K562 (cell line): ENCODE results near the gene DRD2. TPM values are rescaled to one million over a fixed set of nuclear protein-coding genes. Genes with fewer than 3 reads are reported as not detected.

ENCODE experiments used
- ATAC-seq: fragments of 200-7000 bp; cut with Tn5 transposase; 3 replicates; pipeline ENCODE4 v1.9.1; 2020; ENCODE audit warnings: moderate library complexity
- BruUV-seq: library from RNA; stranded (reverse); fragments of 400-500 nt; replicated peaks from 2 replicates; lab custom pipeline; 2021; lab: Mats Ljungman, UMichigan
- CTCF ChIA-PET: fragments of 300-600 bp; formaldehyde crosslinking; extraction: SDS; loops from one replicate; lab custom pipeline; 2021; ENCODE audit warnings: low intra/inter-chr PET ratio; lab: Yijun Ruan, JAX
- POLR2A ChIA-PET: fragments of 300-600, 350-650 bp; sonication (Branson Sonifier 250); formaldehyde crosslinking; extraction: SDS; loops from one replicate; lab custom pipeline; 2021; ENCODE audit warnings: antibody characterized with exemption, inconsistent platforms; lab: Yijun Ruan, JAX
- DNase-seq, 4 experiments: peaks; one replicate each; pipeline versions ENCODE4 v3.0.0 to v3.0.0-alpha.2; 2011 to 2018; ENCODE audit warnings: low spot score in 3 of 4, mixed read lengths in 3 of 4; ENCODE audit errors: extremely low read depth in 1 of 4
- FAIRE-seq: peaks from 2 replicates; lab custom pipeline; 2011; peaks lifted over from hg19 to GRCh38; lab: Jason Lieb, UNC
- H2AFZ ChIP-seq: 2 replicates; pipeline ENCODE4 v1.6.0; 2011; ENCODE audit warnings: low read depth, low read length, control low read depth, inconsistent platforms
- H3K27ac ChIP-seq: fragments of 200-600 bp; 3 replicates; pipeline ENCODE4 v1.8.0; 2011; ENCODE audit warnings: low read depth, mild to moderate bottlenecking, control low read depth, inconsistent platforms, low read length, moderate library complexity, mixed read lengths; ENCODE audit errors: extremely low read depth
- H3K27me3 ChIP-seq, 2 experiments: fragments of 300-600 bp in 1 of 2; 2 replicates in 1 of 2; 3 replicates in 1 of 2; pipeline versions ENCODE4 v1.6.0 to v1.8.0; 2011; ENCODE audit warnings: inconsistent platforms in 2 of 2, low read length in 2 of 2, mild to moderate bottlenecking in 1 of 2, mixed read lengths in 1 of 2, moderate library complexity in 1 of 2; ENCODE audit not compliant: control insufficient read depth in 2 of 2, insufficient read depth in 2 of 2
- H3K36me3 ChIP-seq: fragments of 300-600 bp; 3 replicates; pipeline ENCODE4 v1.8.0; 2011; ENCODE audit warnings: mild to moderate bottlenecking, low read length, inconsistent platforms; ENCODE audit not compliant: control insufficient read depth, insufficient read depth
- H3K4me1 ChIP-seq, 2 experiments: fragments of 200-600 bp in 1 of 2; replicated peaks in 1 of 2; 2 replicates in 1 of 2; 3 replicates in 1 of 2; pipeline versions ENCODE4 v1.5.1 to v1.8.0; 2011; ENCODE audit warnings: inconsistent platforms in 2 of 2, low read length in 2 of 2, mild to moderate bottlenecking in 1 of 2, mixed read lengths in 1 of 2, moderate library complexity in 1 of 2; ENCODE audit not compliant: control insufficient read depth in 2 of 2, insufficient read depth in 2 of 2
- H3K4me2 ChIP-seq: 2 replicates; pipeline ENCODE4 v1.6.1; 2011; ENCODE audit warnings: low read length, control low read depth, inconsistent platforms, mixed read lengths; ENCODE audit not compliant: insufficient read depth
- H3K4me3 ChIP-seq: fragments of 200-600 bp; sonication (generic), shearing (Covaris generic); 2 replicates; pipeline ENCODE4 v1.5.1; 2016; ENCODE audit warnings: control low read depth, inconsistent platforms
- H3K79me2 ChIP-seq: fragments of 200-600 bp; 3 replicates; pipeline ENCODE4 v1.8.0; 2011; ENCODE audit warnings: low read length, inconsistent platforms; ENCODE audit not compliant: control insufficient read depth, insufficient read depth
- H3K9ac ChIP-seq, 2 experiments: 2 replicates each; pipeline versions ENCODE4 v1.6.0 to v1.6.1; 2011; ENCODE audit warnings: low read depth in 2 of 2, low read length in 2 of 2, control low read depth in 1 of 2, inconsistent platforms in 1 of 2, mild to moderate bottlenecking in 1 of 2, mixed read lengths in 1 of 2; ENCODE audit not compliant: insufficient read depth in 1 of 2
- H3K9me1 ChIP-seq: one replicate; pipeline ENCODE4 v1.6.0; 2011; ENCODE audit warnings: inconsistent platforms, mild to moderate bottlenecking, low read length, moderate library complexity; ENCODE audit not compliant: control insufficient read depth, insufficient read depth
- H3K9me3 ChIP-seq: replicated peaks from 2 replicates; pipeline ENCODE4 v1.5.1; 2011; ENCODE audit warnings: low read depth, low read length, inconsistent platforms; ENCODE audit not compliant: control insufficient read depth, insufficient read depth
- H4K20me1 ChIP-seq: replicated peaks from 2 replicates; pipeline ENCODE4 v1.6.1; 2011; ENCODE audit warnings: low read length, inconsistent platforms, mixed read lengths; ENCODE audit not compliant: control insufficient read depth, insufficient read depth
- ARID3A ChIP-seq: IDR thresholded peaks from 2 replicates; pipeline ENCODE4 v1.6.1; 2012; ENCODE audit warnings: low read depth, low read length, improper control_type of control experiment, borderline replicate concordance
- DLX4 ChIP-seq: fragments of 250-450 bp; sonication (Bioruptor Pico); IDR thresholded peaks from 2 replicates; pipeline ENCODE4 v1.6.1; 2021; ENCODE audit warnings: mild to moderate bottlenecking
- ERF ChIP-seq: fragments of 450-650 bp; formaldehyde crosslinking; IDR thresholded peaks from 2 replicates; pipeline ENCODE4 v1.4.0; 2020; ENCODE audit warnings: mild to moderate bottlenecking, mixed read lengths
- MXI1 ChIP-seq: IDR thresholded peaks from 2 replicates; pipeline ENCODE4 v1.6.1; 2011; ENCODE audit warnings: low read depth, mild to moderate bottlenecking, improper control_type of control experiment, low read length
- NCOA4 ChIP-seq: fragments of 450-650 bp; IDR thresholded peaks from 2 replicates; pipeline ENCODE4 v1.6.1; 2018; ENCODE audit warnings: mild to moderate bottlenecking; ENCODE audit not compliant: partially characterized antibody
- U2AF1 ChIP-seq: fragments of 200-400 bp; formaldehyde crosslinking; optimal IDR thresholded peaks from 2 replicates; pipeline ENCODE3; 2017; ENCODE audit warnings: mild to moderate bottlenecking, low read depth, low read length, moderate library complexity
- ZMIZ1 ChIP-seq, 2 experiments: fragments of 150-350 bp in 1 of 2; IDR thresholded peaks; 2 replicates each; pipeline ENCODE4 v1.6.1; 2012 to 2016; ENCODE audit warnings: low read depth in 2 of 2, low read length in 2 of 2, mild to moderate bottlenecking in 1 of 2, moderate library complexity in 1 of 2
- ZNF253 ChIP-seq: fragments of 250-450 bp; sonication (Bioruptor Pico); conservative IDR thresholded peaks from 2 replicates; pipeline ENCODE4 v1.6.1; 2021; ENCODE audit warnings: mild to moderate bottlenecking
- ZNF609 ChIP-seq: sonication (generic); formaldehyde crosslinking; IDR thresholded peaks from 2 replicates; pipeline ENCODE4 v1.8.1; 2023; ENCODE audit warnings: missing genetic modification reagents, mild to moderate bottlenecking, borderline replicate concordance
- ZNF780A ChIP-seq: fragments of 250-450 bp; sonication (Bioruptor Pico); IDR thresholded peaks from 2 replicates; pipeline ENCODE4 v1.5.0; 2021; ENCODE audit warnings: mild to moderate bottlenecking
- WGBS: fragments of 100-300 bp; shearing (Covaris generic); methylation state at CpG from one replicate; pipeline ENCODE4 v1.1.6; 2016; ENCODE audit warnings: low coverage, mixed read lengths; ENCODE audit not compliant: insufficient coverage; ENCODE audit errors: missing lambda C conversion rate; 5-methylcytosine and 5-hydroxymethylcytosine counted together
- in situ Hi-C: fragments of 300-500 bp; cut with MboI; formaldehyde crosslinking; loops from 4 replicates; pipeline ENCODE4 v1.15.0; 2018; ENCODE audit warnings: inconsistent platforms, mixed read lengths
- intact Hi-C: fragments of 100-400 bp; cut with micrococcal nuclease; formaldehyde crosslinking; loops from 2 replicates; pipeline ENCODE4 v1.14.2; 2022
- polyA plus RNA-seq, 8 experiments: library from polyadenylated mRNA; depleted of rRNA in 4 of 8; stranded (reverse) in 5 of 8; unstranded in 3 of 8; fragments of >200 nt; fragmentation: Nextera tagmentation in 2 of 8; fragmentation: Illumina TruSeq in 1 of 8; extraction: Ambion mirVana in 2 of 8; extraction: Trizol in 1 of 8; gene quantifications; 2 replicates each; pipeline versions ENCODE4 v1.2.1 to v1.2.3, GENCODE V29; 2011 to 2014; ENCODE audit warnings: inconsistent platforms in 1 of 8, missing spikeins in 1 of 8
- total RNA-seq, 7 experiments: library from RNA; depleted of rRNA in 6 of 7; stranded (reverse); fragments of >200 nt in 6 of 7; fragmentation: Illumina TruSeq in 2 of 7; extraction: Trizol in 2 of 7; gene quantifications; 2 replicates each; pipeline versions ENCODE4 v1.2.1 to v1.2.3, GENCODE V29; 2011 to 2021; ENCODE audit warnings: low replicate concordance in 1 of 7

DRD2 gene
- total and polyA plus RNA-seq, 9 of the 15 experiments (the other 6 are each of a cell fraction or from before 2014, with no cell fraction given) = not detected

GRCh38 chr11:113394919-113395318, 80.3 kb downstream of the DRD2 start (continued):
- TF ChIP-seq ZMIZ1 (IDR thresholded peaks at IDR 0.05; ENCODE audit: low read depth in 2 of 2, low read length in 2 of 2) (no peak), ARID3A (no peak), U2AF1 (no peak)

GRCh38 chr11:113393501-113393985, 81.7 kb downstream of the DRD2 start:
- POLR2A ChIA-PET = interaction anchor here (0.5 kb wide), 1 partner anchor 9 kb away, joined by 3 read pairs; no protein-coding TSS in a partner anchor
- no peaks in the 10 kb centered on the region for H3K9me3 ChIP-seq
- 2% methylated on average over 8 of the region's 8 CpGs for WGBS
- intact Hi-C loops (no loop called here), in situ Hi-C loops (no loop called here)
- ATAC-seq (no peak), FAIRE-seq (no peak), DNase-seq (no peak)
- no peak overlapping the region for H3K4me3 ChIP-seq
- CTCF ChIA-PET = no interaction called here
- no peak overlapping the region for H2AFZ ChIP-seq
- H3K9me1 ChIP-seq = no peaks in the 10 kb centered on the region
- no peak overlapping the region for H3K4me2 ChIP-seq
- no peak overlapping the region for H3K9ac ChIP-seq
- no peaks in the 10 kb centered on the region for H3K36me3 ChIP-seq
- H3K27ac ChIP-seq = no peak overlapping the region
- H4K20me1 ChIP-seq = 0 out of 2 replicates have a peak, but pooled peaks cover 2% of the 10 kb centered on the region
- H3K79me2 ChIP-seq = no peaks in the 10 kb centered on the region
- no peaks in the 10 kb centered on the region for H3K4me1 ChIP-seq
- H3K27me3 ChIP-seq = peaks cover 8 to 39% of the 10 kb centered on the region in 2 experiments; a peak in 4 of 5 replicates
- BruUV-seq = no TSS peak
- TF ChIP-seq ZNF609 (CRISPR knock-in tag) = no peak
- no peak for TF ChIP-seq ZNF780A (CRISPR knock-in tag)
- no peak for TF ChIP-seq MXI1
- no peak for TF ChIP-seq ERF
- TF ChIP-seq DLX4 (CRISPR knock-in tag) = no peak
- TF ChIP-seq ZNF253 = no peak
- no peak for TF ChIP-seq NCOA4
